ENCODE measurements around the gene CHPF.

DNA sequence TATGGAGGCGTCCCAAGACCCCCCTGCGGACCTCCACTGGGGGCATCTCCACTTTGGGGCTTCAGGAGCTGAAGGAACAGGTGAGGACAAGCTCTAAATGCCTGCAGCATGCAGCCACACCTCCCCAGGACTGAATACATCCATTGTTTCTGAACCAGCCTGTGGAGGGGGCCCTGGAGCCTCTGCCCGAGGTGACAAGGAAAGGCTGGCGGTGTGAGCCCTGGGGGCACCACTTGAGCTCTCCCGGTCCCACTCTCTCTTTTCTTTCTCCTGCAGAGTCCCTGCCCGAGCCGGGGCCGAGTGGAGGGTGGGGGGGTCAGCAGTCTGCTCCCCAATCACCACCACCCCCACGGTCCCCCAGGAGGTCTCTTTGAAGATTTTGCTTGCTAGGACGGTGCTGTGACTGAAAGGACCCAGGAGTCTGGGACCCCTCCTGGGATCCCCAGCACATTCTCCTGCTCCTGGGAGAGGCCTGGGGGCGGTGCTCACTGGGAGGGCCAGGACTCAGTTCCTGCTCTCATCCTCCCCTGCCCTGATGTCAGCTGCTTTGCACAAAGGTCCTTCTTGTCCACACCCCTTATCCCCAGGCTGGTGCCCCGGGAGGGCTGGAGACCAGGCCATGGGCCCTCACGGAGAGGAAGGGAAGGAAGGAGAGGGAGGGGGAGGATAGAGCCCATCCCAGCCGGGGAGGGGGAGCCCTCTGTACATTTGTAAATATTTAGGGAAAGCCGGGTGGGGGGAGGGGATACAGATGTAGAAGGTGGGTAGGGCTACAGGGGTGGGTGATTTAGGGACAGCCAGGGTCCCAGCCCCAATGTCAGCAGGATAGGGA is 5.7 kb downstream of the CHPF start:
- TF ChIP-seq, protein P1, sequence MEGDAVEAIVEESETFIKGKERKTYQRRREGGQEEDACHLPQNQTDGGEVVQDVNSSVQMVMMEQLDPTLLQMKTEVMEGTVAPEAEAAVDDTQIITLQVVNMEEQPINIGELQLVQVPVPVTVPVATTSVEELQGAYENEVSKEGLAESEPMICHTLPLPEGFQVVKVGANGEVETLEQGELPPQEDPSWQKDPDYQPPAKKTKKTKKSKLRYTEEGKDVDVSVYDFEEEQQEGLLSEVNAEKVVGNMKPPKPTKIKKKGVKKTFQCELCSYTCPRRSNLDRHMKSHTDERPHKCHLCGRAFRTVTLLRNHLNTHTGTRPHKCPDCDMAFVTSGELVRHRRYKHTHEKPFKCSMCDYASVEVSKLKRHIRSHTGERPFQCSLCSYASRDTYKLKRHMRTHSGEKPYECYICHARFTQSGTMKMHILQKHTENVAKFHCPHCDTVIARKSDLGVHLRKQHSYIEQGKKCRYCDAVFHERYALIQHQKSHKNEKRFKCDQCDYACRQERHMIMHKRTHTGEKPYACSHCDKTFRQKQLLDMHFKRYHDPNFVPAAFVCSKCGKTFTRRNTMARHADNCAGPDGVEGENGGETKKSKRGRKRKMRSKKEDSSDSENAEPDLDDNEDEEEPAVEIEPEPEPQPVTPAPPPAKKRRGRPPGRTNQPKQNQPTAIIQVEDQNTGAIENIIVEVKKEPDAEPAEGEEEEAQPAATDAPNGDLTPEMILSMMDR (conservative IDR thresholded peaks at IDR 0.05; ENCODE audit: low read depth, low read length): no peak
- TF ChIP-seq EZH2 (IDR thresholded peaks at IDR 0.05; ENCODE audit: borderline replicate concordance, low read depth, low read length, poor library complexity, severe bottlenecking): no peak

Measured in A673 (cell line).